IPS-18c (cell line): ENCODE data around the gene KCNQ1OT1.

ENCODE experiments used
- H3K4me3 ChIP-seq: 2 replicates; pipeline ENCODE4 v1.7.0; 2013; ENCODE audit warnings: low read depth, mild to moderate bottlenecking, low read length, moderate library complexity; ENCODE audit not compliant: insufficient read depth
- H3K9me3 ChIP-seq: one replicate; pipeline ENCODE4 v1.6.1; 2013; ENCODE audit warnings: mild to moderate bottlenecking, low read length, moderate library complexity; ENCODE audit not compliant: control insufficient read depth, insufficient read depth

KCNQ1OT1 gene

GRCh38 chr11:2581151-2581930 lies 118.5 kb downstream of the KCNQ1OT1 start:
- no peak overlapping the region for H3K4me3 ChIP-seq
- no peaks in the 10 kb centered on the region for H3K9me3 ChIP-seq

GRCh38 chr11:2580571-2581001 lies 119.2 kb downstream of the KCNQ1OT1 start:
- H3K4me3 ChIP-seq: no peak overlapping the region
- H3K9me3 ChIP-seq: peaks cover 2% of the 10 kb centered on the region

GRCh38 chr11:2580061-2580421 lies 119.8 kb downstream of the KCNQ1OT1 start:
- peaks cover 2% of the 10 kb centered on the region for H3K9me3 ChIP-seq
- H3K4me3 ChIP-seq: no peak overlapping the region

GRCh38 chr11:2579315-2580060 lies 120.3 kb downstream of the KCNQ1OT1 start:
- H3K9me3 ChIP-seq: peaks cover 2% of the 10 kb centered on the region
- H3K4me3 ChIP-seq: no peak overlapping the region

- Histone ChIP-seq H3K4me3 (no peak overlapping the region), H3K9me3 (peaks cover 2% of the 10 kb centered on the region)
Observed at GRCh38 chr11:2578929-2579270, 120.9 kb downstream of the KCNQ1OT1 start.

- Histone ChIP-seq H3K4me3 (no peak overlapping the region), H3K9me3 (peaks cover 2% of the 10 kb centered on the region)
Observed at GRCh38 chr11:2577991-2578928, 121.5 kb downstream of the KCNQ1OT1 start.

GRCh38 chr11:2577031-2577990 lies 122.5 kb downstream of the KCNQ1OT1 start:
- Histone ChIP-seq H3K9me3 (peaks cover 2% of the 10 kb centered on the region), H3K4me3 (no peak overlapping the region)

GRCh38 chr11:2576549-2576948 lies 123.2 kb downstream of the KCNQ1OT1 start:
- no peak overlapping the region for H3K4me3 ChIP-seq
- H3K9me3 ChIP-seq: peaks cover 2% of the 10 kb centered on the region

GRCh38 chr11:2576111-2576510 lies 123.7 kb downstream of the KCNQ1OT1 start:
- H3K9me3 ChIP-seq: peaks cover 2% of the 10 kb centered on the region

GRCh38 chr11:2575591-2576051 lies 124.2 kb downstream of the KCNQ1OT1 start:
- Histone ChIP-seq H3K9me3 (peaks cover 2% of the 10 kb centered on the region), H3K4me3 (no peak overlapping the region)

More at GRCh38 chr11:2576111-2576510, 123.7 kb downstream of the KCNQ1OT1 start:
- no peak overlapping the region for H3K4me3 ChIP-seq

GRCh38 chr11:2574553-2575535 lies 125.0 kb downstream of the KCNQ1OT1 start:
- H3K4me3 ChIP-seq: no peak overlapping the region
- H3K9me3 ChIP-seq: peaks cover 2% of the 10 kb centered on the region

- Histone ChIP-seq H3K4me3 (no peak overlapping the region), H3K9me3 (peaks cover 2% of the 10 kb centered on the region)
Observed at GRCh38 chr11:2574043-2574552, 125.7 kb downstream of the KCNQ1OT1 start.

GRCh38 chr11:2573240-2574042 lies 126.4 kb downstream of the KCNQ1OT1 start:
- peaks cover 2% of the 10 kb centered on the region for H3K9me3 ChIP-seq

GRCh38 chr11:2572491-2573239 lies 127.1 kb downstream of the KCNQ1OT1 start:
- Histone ChIP-seq H3K9me3 (peaks cover 2% of the 10 kb centered on the region), H3K4me3 (no peak overlapping the region)

More at GRCh38 chr11:2573240-2574042, 126.4 kb downstream of the KCNQ1OT1 start:
- no peak overlapping the region for H3K4me3 ChIP-seq
